KG1 (cell line): ENCODE results near the gene GRM1.

Experiments used
- DNase-seq: peaks from one replicate; lab custom pipeline; 2025; lab: John Stamatoyannopoulos, UW

The GRM1 gene

DNA sequence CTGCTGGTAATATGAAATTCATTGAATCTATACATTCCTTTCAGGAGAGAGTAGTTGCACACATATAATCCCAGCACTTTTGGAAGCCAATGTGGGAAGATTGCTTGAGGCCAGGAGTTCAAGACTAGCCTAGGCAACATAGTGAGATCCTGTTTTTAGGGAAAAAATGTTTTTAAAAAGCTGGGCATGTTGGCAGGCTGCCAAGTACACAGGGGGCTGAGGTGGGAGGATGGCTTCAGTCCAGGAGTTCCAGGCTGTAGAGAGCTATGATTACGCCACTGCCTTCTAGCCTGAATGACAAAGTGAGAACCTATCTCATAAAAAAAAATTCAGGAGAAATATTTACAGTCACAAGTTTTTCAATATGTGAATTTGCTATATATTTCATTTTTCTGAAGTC, 71.9 kb downstream of the GRM1 start:
- no peak for DNase-seq

GRCh38 chr6:146103416-146104072, 74.7 kb downstream of the GRM1 start:
- DNase-seq, result no peak

- no peak for DNase-seq
Measured at GRCh38 chr6:146106532-146106931, 77.7 kb downstream of the GRM1 start.

- no peak for DNase-seq
Measured at GRCh38 chr6:146110990-146111389, 82.1 kb downstream of the GRM1 start.

GRCh38 chr6:146111881-146112450, 83.1 kb downstream of the GRM1 start:
- DNase-seq, result no peak

DNA sequence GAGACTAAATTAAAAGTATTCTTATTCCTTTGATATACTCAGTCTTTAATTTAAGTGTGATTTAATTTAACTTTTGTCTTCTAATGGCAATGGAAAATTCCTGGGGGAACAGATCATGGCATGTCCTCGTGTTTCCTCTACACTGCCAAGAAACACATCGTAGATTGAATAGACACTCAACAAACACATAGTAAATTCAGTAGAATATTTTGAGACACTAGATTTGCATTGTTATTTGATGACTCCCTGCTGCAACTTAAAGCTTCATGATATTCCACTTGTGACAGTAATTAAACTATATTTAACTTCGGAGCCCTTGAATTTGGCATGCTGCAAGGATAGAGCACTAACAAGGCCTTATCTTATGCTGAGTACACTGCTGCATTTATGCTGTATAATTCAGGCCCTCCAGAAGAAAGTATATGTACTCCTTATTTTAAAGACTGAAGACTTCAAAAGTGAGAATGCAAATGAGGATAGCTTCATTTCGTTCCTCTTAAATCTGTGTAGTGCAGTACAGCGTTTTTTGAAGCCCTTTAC, 84.3 kb downstream of the GRM1 start:
- no peak for DNase-seq

DNA sequence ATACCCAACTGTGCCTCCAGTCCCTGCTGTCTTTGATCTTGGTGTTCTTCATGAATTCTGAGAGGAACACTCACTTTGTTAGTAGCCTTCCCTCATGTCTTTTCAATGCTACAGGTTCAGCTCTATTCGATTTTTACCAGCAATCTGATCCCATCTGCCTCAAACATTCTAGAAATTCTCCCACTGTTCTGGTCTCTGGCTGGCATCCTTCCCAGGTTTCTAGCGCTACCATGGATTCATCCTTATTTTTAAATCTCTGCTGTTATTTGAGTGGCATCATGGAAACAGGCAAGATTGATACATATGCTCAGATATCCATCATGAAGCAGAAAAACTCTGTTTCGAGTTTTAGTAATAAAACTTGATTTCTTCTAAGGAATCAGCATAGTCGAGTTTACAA, 94.8 kb downstream of the GRM1 start:
- DNase-seq, result no peak

DNA sequence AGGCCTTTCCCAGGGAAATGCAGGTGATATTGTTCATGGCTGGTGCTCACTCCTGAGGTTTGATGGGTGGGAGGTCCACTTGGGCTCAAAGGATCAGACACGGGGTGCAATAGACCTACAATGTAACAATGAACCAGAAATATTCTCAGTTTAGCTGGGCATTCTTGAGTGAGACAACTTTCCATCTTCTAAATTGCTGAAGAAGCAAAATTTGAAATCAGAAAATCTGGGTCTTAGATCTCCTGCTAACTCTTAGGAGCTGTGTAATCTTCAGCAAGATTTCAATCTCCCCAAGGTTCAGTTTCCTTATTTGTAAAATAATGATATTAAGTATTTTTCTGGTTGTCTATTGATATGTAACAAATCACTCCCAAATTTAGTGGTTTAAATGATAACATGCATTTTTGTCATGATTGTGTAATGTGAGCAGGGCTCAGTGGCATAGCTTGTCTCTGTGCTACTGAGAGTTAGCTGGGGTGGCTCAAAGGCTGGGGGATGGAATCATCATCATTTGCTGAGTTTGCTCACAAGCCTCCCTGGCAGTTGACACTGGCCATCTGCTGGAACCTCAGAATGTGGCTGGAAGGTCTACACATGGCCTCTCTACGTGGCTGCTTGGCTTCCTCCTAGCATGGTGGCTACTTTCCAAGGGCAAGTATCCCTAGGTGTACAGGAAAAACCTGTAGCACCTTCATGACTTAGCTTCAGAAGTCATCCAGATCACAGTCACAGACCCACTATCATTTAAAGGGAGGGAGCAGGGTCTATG, 98.8 kb downstream of the GRM1 start:
- no peak for DNase-seq

DNA sequence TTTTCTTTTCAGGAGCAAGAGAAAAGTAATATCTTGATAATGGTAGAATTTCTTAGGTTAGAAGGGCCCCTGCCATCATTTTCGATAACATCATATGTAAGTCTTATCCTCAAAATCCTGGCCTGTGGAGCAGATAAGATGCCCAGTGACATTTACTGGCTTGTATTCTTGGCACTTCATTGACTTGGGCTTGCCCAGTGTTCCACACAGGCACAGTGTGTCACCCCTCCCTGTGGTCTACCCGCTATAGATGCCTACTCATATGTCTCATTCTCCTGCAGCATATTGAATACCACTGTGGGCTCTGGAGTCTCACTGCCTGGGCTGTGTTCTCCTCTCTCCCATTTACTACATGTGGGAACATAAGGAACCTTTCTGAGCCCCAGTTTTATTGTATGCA, 105.0 kb downstream of the GRM1 start:
- DNase-seq, result no peak

GRCh38 chr6:146135167-146135566, 106.3 kb downstream of the GRM1 start:
- DNase-seq, result no peak

- no peak for DNase-seq
Measured at GRCh38 chr6:146146836-146147235, 118.0 kb downstream of the GRM1 start.

DNA sequence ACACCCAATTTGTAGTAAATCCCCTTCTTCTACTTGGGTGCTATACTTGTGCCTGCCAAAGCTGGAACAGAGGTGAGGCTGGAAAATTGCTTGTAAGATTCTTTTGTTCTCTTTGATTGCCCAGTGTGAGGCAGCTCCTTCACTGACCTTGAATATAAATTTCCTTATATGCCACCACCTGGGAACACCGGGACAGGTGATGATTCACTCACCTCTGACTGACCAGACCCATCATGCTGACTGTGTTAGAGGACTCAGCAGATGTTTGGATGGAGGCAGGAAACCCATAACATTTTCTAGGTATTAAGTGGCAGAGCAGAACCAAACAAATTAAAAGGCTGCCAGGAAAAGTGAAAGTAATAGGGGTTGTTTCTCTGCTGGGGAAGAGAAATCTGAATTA, 120.9 kb downstream of the GRM1 start:
- DNase-seq, result no peak

GRCh38 chr6:146153040-146153758, 124.3 kb downstream of the GRM1 start:
- DNase-seq, result no peak

DNA sequence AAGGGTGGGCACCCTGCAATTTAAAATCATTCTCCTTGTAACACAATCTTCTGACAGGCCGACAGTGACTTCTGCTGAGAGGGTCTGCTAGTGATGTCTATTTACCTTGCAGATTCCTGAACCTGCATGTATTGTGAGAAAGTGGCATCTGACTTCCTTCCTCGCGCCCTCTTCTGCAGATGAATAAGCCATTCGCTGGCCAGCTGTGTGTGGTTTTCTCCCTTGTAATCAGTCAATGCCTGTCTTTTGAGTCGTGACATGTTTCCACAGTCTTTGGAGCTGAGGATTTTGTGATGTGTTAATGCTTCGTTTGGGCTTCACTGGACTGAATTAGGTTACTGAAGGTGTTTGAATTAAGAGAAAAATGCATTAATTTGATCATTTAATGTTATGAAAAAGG, 125.3 kb downstream of the GRM1 start:
- no peak for DNase-seq

GRCh38 chr6:146161664-146162063, 132.8 kb downstream of the GRM1 start:
- DNase-seq, result no peak

GRCh38 chr6:146169872-146170271, 141.0 kb downstream of the GRM1 start:
- no peak for DNase-seq

- no peak for DNase-seq
Measured at GRCh38 chr6:146177785-146178184, 148.9 kb downstream of the GRM1 start.

DNA sequence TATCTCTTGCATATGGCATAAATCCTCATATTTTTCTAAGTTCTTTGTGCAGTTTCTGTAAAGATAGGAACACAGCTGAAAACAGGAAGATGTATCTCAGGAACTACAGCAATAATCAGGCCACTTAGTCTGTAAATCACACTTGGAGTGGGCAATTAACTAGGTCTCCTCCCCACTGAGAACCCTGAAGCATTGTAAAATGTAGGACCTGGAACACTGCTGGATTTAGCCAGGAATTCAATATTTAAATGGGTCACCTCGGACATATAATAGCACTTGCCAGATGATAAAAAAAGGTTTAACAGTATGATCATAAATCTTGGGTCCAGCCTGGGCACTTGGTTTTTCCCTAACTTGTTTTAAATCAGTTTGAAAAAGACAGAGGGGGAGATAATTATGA, 155.0 kb downstream of the GRM1 start:
- DNase-seq, result no peak

GRCh38 chr6:146184701-146185100, 155.8 kb downstream of the GRM1 start:
- no peak for DNase-seq

GRCh38 chr6:146189131-146189530, 160.3 kb downstream of the GRM1 start:
- DNase-seq, result no peak

GRCh38 chr6:146190581-146190980, 161.7 kb downstream of the GRM1 start:
- no peak for DNase-seq

GRCh38 chr6:146191166-146191565, 162.3 kb downstream of the GRM1 start:
- DNase-seq, result no peak

DNA sequence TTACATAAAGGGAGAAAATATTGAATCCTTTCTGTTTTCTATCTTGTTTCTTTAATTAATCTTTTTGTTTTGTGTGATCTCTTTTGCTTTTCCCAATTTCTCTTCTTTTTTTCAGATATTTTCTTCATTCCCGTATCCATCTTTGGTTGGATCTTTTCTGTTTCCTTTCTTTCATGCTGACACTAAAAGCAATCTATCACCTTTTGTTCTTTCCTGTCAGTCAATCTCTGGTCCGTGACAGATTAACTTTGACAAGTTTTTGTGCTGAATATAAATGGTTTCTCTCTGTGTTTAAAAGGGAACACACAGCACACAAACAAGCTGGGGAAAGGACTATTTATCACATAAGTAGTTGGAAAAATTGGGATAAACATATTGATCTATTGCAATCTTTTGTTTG, 162.8 kb downstream of the GRM1 start:
- DNase-seq, result no peak
